Body of pancreas (tissue), 4 donors: Measurements from ENCODE around the gene KANK4. TPM values are rescaled to one million over a fixed set of nuclear protein-coding genes. Genes with fewer than 3 reads are reported as not detected.
A peak's percentile ranks its signal among the peaks of the same experiment; 100 is the strongest.
"Not testable (repeated sequence)": the region's sequence is repeated elsewhere in the genome, so short reads cannot be mapped to it uniquely, and the experiment has no call there.

Experiments
- ATAC-seq: fragments of 150-250 bp; one replicate; pipeline ENCODE4 v1.9.1; 2016
- DNase-seq, 4 donors: peaks; one replicate each; pipeline ENCODE4 v3.0.0-alpha.2; 2019
- H3K27ac ChIP-seq, 4 donors: fragments of 200-600 bp; sonication (generic); 1 replicate in 3 of 4; 2 replicates in 1 of 4; pipeline versions ENCODE4 v1.5.1 to v1.6.1; 2016 to 2019; ENCODE audit warnings: mild to moderate bottlenecking in 1 of 4, mixed read lengths in 1 of 4, moderate library complexity in 1 of 4
- H3K27me3 ChIP-seq, 2 donors: fragments of 200-600 bp; sonication (generic); one replicate each; pipeline ENCODE4 v1.6.0; 2016; ENCODE audit warnings: mild to moderate bottlenecking in 1 of 2
- H3K36me3 ChIP-seq, 2 donors: fragments of 200-600 bp; sonication (generic); replicated peaks in 1 of 2; 2 replicates each; pipeline ENCODE4 v1.5.1; 2016; ENCODE audit warnings: low read depth in 2 of 2; ENCODE audit not compliant: insufficient read depth in 1 of 2
- H3K4me1 ChIP-seq: fragments of 200-600 bp; sonication (generic); one replicate; pipeline ENCODE4 v1.6.0; 2016
- H3K4me3 ChIP-seq, 2 donors: fragments of 200-600 bp; sonication (generic); 1 replicate in 1 of 2; 2 replicates in 1 of 2; pipeline ENCODE4 v1.5.1; 2016 to 2019
- H3K9me3 ChIP-seq, 3 donors: fragments of 200-600 bp; sonication (generic); 1 replicate in 2 of 3; 2 replicates in 1 of 3; pipeline ENCODE4 v1.5.1; 2016
- POLR2A ChIP-seq, 3 donors: fragments of 450-650 bp; IDR thresholded peaks; one replicate each; pipeline ENCODE4 v1.6.1; 2016; ENCODE audit warnings: antibody characterized with exemption in 3 of 3, mild to moderate bottlenecking in 2 of 3
- WGBS, 2 donors: methylation state at CpG; one replicate each; pipeline ENCODE4 v1.1.5; 2017; 5-methylcytosine and 5-hydroxymethylcytosine counted together
- intact Hi-C: fragments of 100-400 bp; cut with DNase I; formaldehyde crosslinking; loops from one replicate; pipeline ENCODE4 v1.15.1; 2023
- total RNA-seq, 2 donors: library from RNA; depleted of rRNA; stranded (reverse); fragments of >200 nt; gene quantifications; one replicate each; pipeline ENCODE4 v1.1.0, GENCODE V29; 2016
- TF ChIP-seq, protein P1 (sequence below), 7 experiments: fragments of 450-650 bp in 4 of 7; fragments of 200-600 bp in 3 of 7; sonication (generic) in 3 of 7; IDR thresholded peaks; one replicate each; pipeline ENCODE4 v1.5.1; 2016 to 2019; ENCODE audit warnings: antibody characterized with exemption in 7 of 7

Gene KANK4
- total RNA-seq, 2 donors from 2014 or later: 9.1 to 23.7 TPM

DNA sequence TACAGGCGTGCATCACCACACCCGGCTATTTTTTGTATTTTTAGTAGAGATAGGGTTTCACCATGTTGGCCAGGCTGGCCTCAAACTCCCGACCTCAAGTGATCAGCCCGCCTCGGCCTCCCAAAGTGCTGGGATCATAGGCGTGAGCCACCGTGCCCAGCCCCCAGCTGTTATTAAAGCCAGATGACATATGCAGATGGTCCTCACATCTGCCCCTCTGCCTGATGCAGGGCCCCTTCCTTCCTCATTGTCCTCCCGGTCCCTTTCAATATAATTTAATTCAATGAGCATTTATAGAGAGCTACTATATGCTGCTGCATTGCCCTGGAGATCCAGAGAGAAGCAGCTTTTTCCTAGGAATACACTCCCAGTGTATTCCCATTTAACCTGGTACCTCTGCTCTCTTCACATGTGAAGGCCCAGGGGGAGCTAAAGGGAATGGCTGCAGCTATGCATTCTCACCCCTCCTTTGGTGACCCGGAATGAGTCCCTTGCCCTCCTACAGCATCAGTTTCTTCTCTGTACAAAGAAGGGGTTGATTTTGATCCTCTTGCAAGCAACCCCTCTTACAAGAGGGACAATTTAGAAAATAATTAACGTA lies 69.0 kb downstream of the KANK4 start:
- intact Hi-C loops: no loop called here
- no peaks in the 10 kb centered on the region for H3K9me3 ChIP-seq
- no peaks in the 10 kb centered on the region for H3K4me1 ChIP-seq
- no peak for ATAC-seq
- TF ChIP-seq, protein P1, sequence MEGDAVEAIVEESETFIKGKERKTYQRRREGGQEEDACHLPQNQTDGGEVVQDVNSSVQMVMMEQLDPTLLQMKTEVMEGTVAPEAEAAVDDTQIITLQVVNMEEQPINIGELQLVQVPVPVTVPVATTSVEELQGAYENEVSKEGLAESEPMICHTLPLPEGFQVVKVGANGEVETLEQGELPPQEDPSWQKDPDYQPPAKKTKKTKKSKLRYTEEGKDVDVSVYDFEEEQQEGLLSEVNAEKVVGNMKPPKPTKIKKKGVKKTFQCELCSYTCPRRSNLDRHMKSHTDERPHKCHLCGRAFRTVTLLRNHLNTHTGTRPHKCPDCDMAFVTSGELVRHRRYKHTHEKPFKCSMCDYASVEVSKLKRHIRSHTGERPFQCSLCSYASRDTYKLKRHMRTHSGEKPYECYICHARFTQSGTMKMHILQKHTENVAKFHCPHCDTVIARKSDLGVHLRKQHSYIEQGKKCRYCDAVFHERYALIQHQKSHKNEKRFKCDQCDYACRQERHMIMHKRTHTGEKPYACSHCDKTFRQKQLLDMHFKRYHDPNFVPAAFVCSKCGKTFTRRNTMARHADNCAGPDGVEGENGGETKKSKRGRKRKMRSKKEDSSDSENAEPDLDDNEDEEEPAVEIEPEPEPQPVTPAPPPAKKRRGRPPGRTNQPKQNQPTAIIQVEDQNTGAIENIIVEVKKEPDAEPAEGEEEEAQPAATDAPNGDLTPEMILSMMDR (IDR thresholded peaks at IDR 0.05): no peak
- TF ChIP-seq POLR2A (IDR thresholded peaks at IDR 0.05): no peak
- H3K27ac ChIP-seq: no peak overlapping the region
- H3K4me3 ChIP-seq: no peak overlapping the region
- 78 to 87% methylated on average over 10 of the region's 10 CpGs for WGBS, 2 donors
- no peaks in the 10 kb centered on the region for H3K27me3 ChIP-seq
- no peaks in the 10 kb centered on the region for H3K36me3 ChIP-seq
- no peak for DNase-seq

DNA sequence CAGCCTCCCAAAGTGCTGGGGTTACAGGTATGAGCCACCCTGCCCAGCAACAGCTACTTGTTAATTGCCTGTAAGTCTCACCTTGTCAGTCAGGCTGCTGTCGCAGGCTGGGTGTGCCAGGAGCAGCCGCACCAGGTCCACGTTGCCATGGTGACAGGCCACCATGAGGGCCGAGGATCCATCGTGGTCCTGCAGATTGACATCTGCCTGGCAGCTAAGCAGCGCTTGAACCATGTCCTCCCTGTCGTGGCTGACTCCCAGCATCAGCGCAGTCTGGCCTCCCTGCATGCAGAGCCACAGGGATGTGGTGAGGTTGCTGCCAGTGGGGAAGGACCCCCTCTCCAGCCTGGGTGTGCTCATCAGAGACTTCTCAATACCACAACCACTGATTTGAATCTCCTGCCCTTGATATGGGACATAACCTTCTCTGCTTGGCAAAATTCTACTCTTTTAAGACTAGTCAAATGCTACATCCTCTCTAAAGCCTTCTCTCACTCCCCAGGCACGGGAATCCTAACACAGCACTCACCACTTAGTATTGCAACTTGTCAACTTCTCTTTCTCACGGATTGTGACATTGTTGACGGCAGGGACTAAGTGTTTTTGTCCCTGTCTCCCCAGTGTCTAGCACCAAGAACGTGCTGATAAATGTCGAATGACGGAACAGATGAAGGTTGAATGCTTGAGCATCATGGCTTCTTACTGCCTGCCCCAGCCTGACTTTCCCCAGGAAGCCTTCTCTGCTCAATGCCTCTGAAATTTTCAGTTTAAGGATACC lies 71.7 kb downstream of the KANK4 start:
- no peak for DNase-seq
- H3K36me3 ChIP-seq: no peaks in the 10 kb centered on the region
- no peak overlapping the region for H3K4me3 ChIP-seq
- H3K27me3 ChIP-seq: no peaks in the 10 kb centered on the region
- no peak for ATAC-seq
- no peak overlapping the region for H3K27ac ChIP-seq
- TF ChIP-seq, protein P1 (IDR thresholded peaks at IDR 0.05): no peak
- no peak for TF ChIP-seq POLR2A (IDR thresholded peaks at IDR 0.05)
- H3K9me3 ChIP-seq: no peaks in the 10 kb centered on the region
- intact Hi-C loops: no loop called here
- WGBS, 2 donors: 76 to 87% methylated on average over 6 to 14 of the region's 14 CpGs
- no peaks in the 10 kb centered on the region for H3K4me1 ChIP-seq

GRCh38 chr1:62245201-62245600 lies 74.0 kb downstream of the KANK4 start:
- Histone ChIP-seq H3K9me3 (no peaks in the 10 kb centered on the region), H3K4me3 (no peak overlapping the region), H3K36me3 (no peaks in the 10 kb centered on the region), H3K27ac (no peak overlapping the region), H3K27me3 (no peaks in the 10 kb centered on the region), H3K4me1 (peaks cover 12% of the 10 kb centered on the region)
- DNase-seq: no peak
- intact Hi-C loops: no loop called here
- ATAC-seq: no peak
- TF ChIP-seq, protein P1 (IDR thresholded peaks at IDR 0.05): no peak
- TF ChIP-seq POLR2A (IDR thresholded peaks at IDR 0.05): no peak

GRCh38 chr1:62244380-62244779 lies 74.9 kb downstream of the KANK4 start:
- 91 to 94% methylated on average over 3 of the region's 3 CpGs for WGBS, 2 donors
- H3K9me3 ChIP-seq, H3K27ac ChIP-seq, intact Hi-C loops, H3K4me3 ChIP-seq, H3K36me3 ChIP-seq, DNase-seq, H3K27me3 ChIP-seq, ATAC-seq: not testable (repeated sequence)
- H3K4me1 ChIP-seq: peaks cover 12% of the 10 kb centered on the region

DNA sequence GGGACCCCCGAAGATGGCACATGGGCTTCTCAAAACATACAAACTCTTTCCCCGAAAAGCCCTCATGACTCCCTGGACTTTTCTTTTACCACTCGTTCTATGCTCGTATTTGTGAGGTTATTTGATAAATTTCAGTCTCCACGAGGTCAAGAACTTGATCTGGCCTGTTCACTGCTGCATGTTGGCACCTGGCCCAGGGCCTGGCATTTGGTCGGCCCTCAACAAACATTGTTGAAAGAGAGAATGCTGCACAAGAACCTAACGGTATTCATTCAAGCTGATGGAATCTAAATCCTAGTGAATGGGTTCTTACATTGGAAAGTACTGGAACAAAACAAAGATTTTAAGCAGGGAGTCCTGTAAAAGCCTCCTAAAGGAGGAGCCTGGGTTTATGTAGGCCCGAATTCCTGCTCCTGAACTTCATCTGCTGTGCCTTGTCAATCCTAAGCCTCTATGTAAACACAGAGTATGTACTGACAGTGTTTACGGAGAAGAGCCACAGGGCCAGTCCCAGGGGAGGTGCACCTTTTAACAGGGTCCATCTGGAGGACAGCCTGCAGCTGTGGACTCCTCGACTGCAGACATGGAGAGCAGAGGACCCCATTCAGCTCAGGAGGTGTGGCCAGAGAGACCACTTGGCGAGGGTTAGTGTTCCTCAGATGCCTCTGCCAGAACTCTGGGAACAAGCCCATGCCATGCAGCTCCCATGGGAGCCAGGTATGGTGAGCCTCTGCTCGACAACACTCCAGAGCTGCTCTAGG lies 77.7 kb downstream of the KANK4 start:
- no peak for ATAC-seq
- H3K4me1 ChIP-seq: peaks cover 12% of the 10 kb centered on the region
- H3K27me3 ChIP-seq: no peaks in the 10 kb centered on the region
- peak; percentile 62 to 73 (median 63) for DNase-seq
- intact Hi-C loops: no loop called here
- H3K36me3 ChIP-seq: no peaks in the 10 kb centered on the region
- TF ChIP-seq, protein P1 (IDR thresholded peaks at IDR 0.05): no peak
- no peak for TF ChIP-seq POLR2A (IDR thresholded peaks at IDR 0.05)
- H3K9me3 ChIP-seq: no peaks in the 10 kb centered on the region
- no peak overlapping the region for H3K27ac ChIP-seq
- H3K4me3 ChIP-seq: no peak overlapping the region
- WGBS, 2 donors: 29 to 44% methylated on average over 9 to 12 of the region's 12 CpGs
